Activated CD4-positive, alpha-beta T cell treated with anti-CD3 and anti-CD28 coated beads for 48 hours (primary cell): ENCODE data around the gene SLC31A1.
"Not testable (repeated sequence)": the region's sequence is repeated elsewhere in the genome, so short reads cannot be mapped to it uniquely, and the experiment has no call there.

Experiments used
- DNase-seq: peaks from one replicate; pipeline ENCODE4 v3.0.0-alpha.2; 2020

Gene SLC31A1

GRCh38 chr9:113221800-113222481 lies 597 bp downstream of the SLC31A1 start:
- DNase-seq, result no peak

- no peak for DNase-seq
Observed at GRCh38 chr9:113222482-113222841, 1.1 kb downstream of the SLC31A1 start.

- DNase-seq, result no peak
Observed at GRCh38 chr9:113223963-113224362, 2.6 kb downstream of the SLC31A1 start.

- DNase-seq, result no peak
Observed at GRCh38 chr9:113227436-113227835, 6.1 kb downstream of the SLC31A1 start.

- DNase-seq, result no peak
Observed at GRCh38 chr9:113228130-113228665, 6.9 kb downstream of the SLC31A1 start.

GRCh38 chr9:113231701-113232100 lies 10.4 kb downstream of the SLC31A1 start:
- DNase-seq, result no peak

GRCh38 chr9:113235701-113236255 lies 14.4 kb downstream of the SLC31A1 start:
- DNase-seq, result not testable (repeated sequence)

GRCh38 chr9:113237026-113237425 lies 15.7 kb downstream of the SLC31A1 start:
- no peak for DNase-seq

- no peak for DNase-seq
Observed at GRCh38 chr9:113238202-113238858, 17.0 kb downstream of the SLC31A1 start.

GRCh38 chr9:113238859-113239232 lies 17.5 kb downstream of the SLC31A1 start:
- DNase-seq, result no peak

GRCh38 chr9:113241161-113241560 lies 19.8 kb downstream of the SLC31A1 start:
- DNase-seq, result no peak

- DNase-seq, result no peak
Observed at GRCh38 chr9:113244556-113244955, 23.2 kb downstream of the SLC31A1 start.

- no peak for DNase-seq
Observed at GRCh38 chr9:113245894-113246293, 24.6 kb downstream of the SLC31A1 start.

GRCh38 chr9:113246928-113247327 lies 25.6 kb downstream of the SLC31A1 start:
- DNase-seq, result no peak

GRCh38 chr9:113247640-113248039 lies 26.3 kb downstream of the SLC31A1 start:
- DNase-seq, result no peak

GRCh38 chr9:113249661-113250060 lies 28.3 kb downstream of the SLC31A1 start:
- not testable (repeated sequence) for DNase-seq

- DNase-seq, result no peak
Observed at GRCh38 chr9:113250807-113251206, 29.5 kb downstream of the SLC31A1 start.

- no peak for DNase-seq
Observed at GRCh38 chr9:113254991-113255390, 33.6 kb downstream of the SLC31A1 start.

GRCh38 chr9:113255438-113255837 lies 34.1 kb downstream of the SLC31A1 start:
- DNase-seq, result no peak

- DNase-seq, result no peak
Observed at GRCh38 chr9:113257863-113258262, 36.5 kb downstream of the SLC31A1 start.

- no peak for DNase-seq
Observed at GRCh38 chr9:113258282-113258681, 36.9 kb downstream of the SLC31A1 start.

- no peak for DNase-seq
Observed at GRCh38 chr9:113261917-113262671, 40.8 kb downstream of the SLC31A1 start.

- no peak for DNase-seq
Observed at GRCh38 chr9:113266174-113266573, 44.8 kb downstream of the SLC31A1 start.
